HuH-7 (cell line): Measurements from ENCODE around the gene C3orf22.

Experiments
- DNase-seq: peaks from one replicate; pipeline ENCODE4 v3.0.0; 2011; ENCODE audit warnings: low spot score

C3orf22 gene

DNA sequence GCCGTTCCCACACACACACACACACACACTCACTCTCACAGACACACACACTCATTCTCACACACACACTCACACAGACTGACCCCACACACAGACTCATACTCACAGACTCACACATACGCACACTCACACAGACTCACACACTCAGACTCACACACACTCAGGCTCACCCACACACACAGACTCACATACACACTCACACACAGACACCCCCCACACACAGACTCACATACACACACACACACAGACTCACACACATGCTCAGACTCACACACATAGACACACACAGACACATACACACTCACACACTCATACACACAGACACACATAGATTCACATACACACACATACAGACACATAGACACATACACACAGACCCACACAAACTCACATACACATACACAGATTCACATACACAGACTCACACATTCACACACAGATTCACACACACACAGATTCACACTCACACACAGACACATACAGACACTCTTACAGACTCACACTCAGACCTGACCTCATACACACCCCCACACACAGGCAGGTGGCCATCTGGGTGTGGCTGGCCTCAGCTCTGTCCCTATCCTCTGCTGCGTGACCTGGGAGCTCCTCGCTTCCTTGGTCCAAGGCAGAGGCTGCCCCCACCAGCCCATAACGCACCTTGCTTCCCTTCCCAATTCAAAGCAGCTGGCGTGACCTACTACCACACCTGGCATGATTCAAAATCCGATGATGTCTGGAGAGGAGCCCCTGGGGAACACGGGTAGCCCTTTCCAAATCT is 1.9 kb downstream of the C3orf22 start:
- DNase-seq = no peak

DNA sequence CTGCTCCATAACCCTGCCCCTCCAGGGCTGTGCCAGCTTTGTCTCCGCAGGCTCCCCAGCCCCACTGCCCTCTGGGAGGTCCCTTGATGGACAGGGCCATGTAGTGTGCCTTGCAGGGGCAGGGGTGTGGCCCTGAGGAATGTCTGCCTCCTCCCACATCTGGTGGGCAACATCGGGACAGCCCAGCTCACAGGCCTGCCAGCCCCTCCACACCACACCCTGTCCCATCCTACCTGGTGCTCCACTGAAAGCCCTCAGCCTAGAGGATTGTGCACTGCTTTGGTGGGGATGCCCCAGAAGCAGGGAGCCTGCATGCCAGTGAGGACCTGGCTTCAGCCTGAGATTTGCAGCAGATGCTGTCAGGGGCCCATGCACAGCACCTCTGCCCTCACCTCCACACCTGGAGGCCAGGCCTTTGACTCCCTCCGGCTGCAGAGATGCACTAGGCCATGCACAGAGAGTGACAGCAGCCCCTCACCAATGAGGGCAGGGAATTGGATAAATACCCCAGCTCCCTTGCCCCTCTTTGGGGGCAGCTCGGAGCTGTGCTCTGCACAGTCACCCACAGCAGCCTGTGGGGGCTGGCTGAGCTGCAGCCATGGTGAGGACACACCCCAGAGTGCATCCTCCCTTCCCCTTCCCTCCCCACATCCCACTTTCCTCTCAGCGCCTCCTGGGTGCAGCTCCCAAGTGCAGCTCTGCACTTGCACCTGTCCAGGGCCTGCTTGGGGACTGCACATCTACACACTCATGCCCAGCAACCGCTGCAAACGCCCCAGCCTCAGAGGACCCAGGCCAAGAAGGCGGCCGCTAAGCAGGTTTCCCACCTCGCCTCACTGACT is 2.7 kb downstream of the C3orf22 start:
- DNase-seq = no peak

DNA sequence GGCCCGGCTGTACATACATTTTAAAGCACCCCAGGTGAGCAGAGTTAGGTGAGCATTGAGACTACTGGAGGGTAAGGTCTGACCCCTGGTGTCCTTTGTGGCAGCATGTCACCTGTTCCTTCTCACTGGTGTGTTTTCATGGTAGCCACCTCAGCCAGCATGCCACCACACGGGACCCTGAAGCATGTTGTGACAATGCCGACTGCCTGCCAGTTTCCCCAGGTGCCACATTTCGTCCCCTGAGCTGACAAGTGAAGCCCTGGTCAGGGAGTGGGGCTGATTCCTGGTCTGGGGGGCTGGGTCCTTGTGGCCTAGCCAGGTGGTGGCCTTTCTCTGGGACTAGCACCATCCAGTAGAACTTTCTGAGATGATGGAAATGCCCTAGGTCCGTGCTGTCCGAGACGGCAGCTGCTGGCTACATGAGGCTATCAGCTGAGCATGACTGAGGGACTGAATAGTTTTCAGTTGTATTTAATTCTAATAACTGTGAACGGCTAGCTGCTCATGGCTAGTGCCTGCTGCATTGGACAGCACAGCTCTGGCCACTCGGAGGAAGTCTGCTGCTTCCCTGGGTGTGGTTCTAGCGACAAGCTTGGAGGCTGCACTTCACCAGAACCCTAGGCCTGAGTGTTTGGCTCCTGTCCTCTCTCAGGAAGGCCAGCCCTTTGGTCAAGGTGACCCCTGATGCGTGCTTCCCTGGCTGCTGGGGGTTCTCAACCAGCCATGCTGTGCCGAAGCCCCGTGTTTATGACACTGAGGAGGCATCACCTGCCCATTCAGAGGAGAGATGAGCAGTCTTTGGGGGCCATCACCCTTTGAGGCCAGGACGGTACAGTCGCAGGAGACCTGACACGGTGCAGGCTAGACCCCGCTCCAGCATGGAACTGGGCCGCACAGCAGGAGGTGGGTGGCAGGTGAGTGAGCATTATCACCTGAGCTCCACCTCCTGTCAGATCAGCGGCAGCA is 3.9 kb downstream of the C3orf22 start:
- DNase-seq = no peak

DNA sequence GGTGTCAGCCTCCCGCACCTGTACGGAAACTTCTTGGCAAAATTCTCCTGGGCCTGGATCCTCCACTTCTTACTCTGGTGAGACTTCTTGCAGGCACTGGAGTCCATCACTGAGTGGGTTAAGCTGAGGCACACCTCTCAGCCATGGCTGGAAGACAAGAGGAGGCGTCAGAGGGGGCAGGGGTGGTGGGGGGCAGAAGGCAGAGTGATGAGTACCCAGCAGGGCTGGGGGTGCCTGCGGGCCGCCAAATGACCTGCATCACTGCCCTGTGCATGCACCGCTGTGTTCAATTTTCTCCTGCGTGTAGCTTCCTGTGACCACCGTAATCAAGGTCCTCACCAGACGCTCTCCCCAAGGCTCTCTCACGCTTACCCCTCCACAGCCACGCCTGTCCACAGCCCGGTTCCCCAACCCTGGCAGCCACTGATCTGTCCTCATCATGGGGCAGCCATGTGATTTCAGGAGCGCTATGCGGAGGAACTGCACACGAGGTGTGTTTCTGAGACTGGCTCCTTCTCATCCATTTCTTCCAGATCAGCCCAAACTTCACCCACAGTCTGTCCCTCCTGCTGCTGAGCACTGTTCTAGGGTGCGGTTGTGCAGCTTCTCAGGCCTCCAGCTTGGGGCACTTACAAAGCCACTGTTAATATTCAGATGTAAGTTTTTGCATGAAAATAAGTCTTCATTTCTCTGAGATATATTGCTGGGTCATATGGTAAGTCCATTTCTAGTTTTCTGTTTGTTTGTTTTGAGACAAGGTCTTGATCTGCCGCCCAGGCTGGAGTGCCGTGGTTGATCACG is 5.2 kb downstream of the C3orf22 start:
- DNase-seq = no peak

DNA sequence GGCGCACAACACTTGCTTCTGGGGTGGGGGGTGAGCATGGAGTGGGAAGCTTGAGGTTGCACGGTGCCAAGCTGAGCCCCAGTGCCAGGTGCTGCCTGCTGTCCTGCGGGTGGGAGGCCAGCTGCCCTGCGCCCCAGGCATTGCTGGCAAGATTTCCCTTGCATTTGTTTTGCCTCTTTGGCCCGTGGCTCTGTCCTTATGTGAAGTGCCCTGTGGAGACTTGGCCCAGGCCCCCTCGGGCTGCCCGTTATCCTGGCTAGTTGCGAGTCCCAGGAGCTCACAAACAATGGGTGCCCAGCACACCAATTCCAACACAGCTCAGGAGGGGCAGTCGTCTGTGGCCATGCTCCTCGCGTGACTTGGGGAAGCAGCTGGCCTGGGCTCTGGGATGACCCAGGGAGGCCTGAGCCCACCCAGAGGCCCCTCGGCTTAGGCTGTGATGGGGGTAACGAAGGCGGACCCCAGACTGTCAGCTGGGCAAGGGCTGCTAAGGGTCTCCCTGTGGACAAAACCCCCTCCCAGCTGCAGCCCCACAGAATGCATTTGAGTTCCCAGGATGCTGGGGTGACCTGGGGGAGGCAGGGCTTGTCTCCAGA is 5.9 kb downstream of the C3orf22 start:
- DNase-seq = no peak

DNA sequence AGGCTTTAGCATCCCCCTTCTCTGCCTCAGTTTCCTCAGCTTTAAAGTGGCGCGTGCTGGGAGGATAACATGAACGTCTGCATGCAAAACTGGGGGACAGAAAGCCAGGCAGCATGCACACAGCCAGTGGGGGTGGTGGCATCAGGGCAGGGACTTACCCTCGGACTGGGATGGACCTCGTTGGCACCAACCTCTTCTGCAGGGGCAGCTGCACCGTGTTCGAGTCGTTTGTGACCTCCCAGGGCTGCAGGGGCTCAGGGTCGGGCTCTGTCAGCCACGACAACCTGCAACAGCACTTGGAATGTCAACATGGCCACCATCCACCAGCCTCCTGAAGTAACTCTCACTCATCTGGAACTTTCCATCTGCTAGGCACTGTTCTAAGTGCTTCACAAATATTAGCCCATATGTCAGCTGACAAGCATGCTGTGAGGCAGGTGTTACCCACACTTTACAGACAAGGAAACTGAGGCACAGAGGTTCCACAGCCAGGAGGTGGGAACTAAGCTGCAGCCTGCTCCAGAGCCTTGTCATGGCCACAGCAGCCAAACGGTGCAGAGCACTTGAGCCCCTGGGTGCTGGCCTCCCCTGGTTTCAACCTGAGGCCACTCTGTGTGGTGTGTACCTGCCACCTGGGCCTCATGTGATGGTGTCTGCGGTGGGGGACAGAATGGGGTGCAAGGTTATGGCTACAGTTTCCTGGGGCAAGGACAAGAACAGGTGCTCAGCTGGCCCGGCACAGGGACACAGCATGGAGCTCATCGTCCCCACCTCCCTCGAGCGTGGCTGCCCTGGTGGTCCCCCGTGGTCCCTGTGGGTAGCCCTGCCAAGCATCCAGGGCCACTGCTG is 6.7 kb downstream of the C3orf22 start:
- DNase-seq = no peak

DNA sequence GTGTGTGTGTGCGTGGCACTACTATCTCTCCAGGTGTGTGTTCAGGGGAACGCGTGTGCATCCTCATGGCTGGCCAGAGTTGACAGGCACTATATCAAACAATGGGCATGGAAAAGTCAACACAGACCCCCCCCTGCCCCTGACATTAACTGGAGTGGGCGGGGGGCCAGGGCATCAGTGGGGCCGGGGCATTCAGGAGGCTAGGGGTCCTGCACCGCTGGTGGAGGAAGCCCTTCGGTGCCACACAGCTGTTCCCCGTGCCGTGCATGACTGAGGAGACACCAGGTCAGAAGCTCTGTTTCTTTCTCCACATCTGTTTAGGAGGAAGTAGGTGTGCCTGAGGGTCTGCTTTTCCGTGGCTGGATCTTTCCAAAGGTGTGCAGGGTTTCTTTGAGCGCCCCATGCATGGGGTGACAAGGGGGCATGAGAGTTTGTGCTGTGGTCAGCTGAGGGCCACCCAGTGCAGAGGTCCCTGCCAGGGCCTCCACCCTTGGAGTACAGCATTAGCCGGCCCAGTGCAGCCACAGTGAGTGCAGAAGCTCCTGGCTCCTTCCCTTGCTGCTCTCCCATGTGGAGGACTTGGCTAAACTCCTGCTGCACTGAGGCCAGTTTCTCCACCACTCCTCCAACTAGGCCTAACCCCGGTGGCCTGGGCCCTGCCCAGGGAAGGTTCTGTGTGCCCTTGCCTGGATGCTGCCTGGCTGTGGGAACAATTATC is 7.5 kb downstream of the C3orf22 start:
- DNase-seq = no peak

DNA sequence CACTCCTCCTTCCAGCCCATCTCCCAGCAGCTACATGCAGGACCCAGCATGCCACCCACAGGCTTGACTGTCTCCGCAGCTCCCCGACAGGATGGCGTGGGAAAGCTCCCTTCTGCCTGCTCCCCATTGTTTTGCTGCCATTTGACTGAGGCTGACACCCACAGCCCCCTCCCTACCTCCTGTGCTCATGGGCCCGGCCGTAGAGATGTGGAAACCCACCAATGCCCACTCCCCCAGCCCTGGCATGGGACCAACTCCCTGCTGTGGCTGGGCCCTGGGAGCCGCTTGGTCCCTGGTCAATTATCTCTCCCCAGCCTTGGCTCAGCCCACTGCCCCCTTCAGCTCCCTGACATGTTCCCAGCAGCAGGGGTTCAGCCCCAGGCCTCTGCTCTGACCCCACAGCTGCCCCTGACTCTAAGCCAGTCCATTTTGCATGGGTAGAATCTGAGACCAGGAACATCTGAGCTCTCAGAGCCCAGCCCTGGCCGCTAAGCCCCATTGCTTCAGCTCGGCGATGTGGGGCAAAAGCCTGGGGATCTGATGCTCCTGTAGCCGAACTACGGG is 8.2 kb downstream of the C3orf22 start:
- DNase-seq = no peak

DNA sequence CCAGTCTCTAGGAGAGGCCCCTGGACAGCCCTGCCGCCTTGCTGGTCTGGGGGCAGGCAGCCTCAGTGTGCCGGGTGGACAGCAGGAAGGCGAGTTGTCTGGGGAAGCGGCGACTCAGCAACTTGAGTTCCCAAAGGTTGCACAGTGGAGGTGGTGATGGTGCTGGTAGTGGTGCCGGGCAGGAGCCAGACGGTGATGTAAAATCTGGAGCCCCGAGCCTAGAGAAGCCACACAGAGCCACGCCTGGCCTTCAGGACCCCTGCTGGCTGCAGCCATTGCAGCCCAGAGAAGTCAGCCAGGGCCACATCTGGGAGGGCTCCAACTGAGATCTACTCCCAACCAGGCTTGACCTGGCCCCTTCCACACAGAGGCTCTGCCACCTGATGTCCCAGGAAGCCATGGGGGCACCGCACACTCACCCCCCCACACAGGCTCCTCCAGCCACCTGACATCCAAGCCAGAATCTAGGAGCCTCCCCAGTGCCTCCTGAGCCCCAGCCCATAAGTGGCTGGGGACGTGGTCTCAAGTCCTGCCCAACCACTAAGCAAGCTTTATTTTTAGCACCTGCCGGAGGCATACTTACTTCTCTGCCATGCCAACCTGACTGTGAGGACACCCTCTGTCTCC is 8.8 kb downstream of the C3orf22 start:
- no peak for DNase-seq

DNA sequence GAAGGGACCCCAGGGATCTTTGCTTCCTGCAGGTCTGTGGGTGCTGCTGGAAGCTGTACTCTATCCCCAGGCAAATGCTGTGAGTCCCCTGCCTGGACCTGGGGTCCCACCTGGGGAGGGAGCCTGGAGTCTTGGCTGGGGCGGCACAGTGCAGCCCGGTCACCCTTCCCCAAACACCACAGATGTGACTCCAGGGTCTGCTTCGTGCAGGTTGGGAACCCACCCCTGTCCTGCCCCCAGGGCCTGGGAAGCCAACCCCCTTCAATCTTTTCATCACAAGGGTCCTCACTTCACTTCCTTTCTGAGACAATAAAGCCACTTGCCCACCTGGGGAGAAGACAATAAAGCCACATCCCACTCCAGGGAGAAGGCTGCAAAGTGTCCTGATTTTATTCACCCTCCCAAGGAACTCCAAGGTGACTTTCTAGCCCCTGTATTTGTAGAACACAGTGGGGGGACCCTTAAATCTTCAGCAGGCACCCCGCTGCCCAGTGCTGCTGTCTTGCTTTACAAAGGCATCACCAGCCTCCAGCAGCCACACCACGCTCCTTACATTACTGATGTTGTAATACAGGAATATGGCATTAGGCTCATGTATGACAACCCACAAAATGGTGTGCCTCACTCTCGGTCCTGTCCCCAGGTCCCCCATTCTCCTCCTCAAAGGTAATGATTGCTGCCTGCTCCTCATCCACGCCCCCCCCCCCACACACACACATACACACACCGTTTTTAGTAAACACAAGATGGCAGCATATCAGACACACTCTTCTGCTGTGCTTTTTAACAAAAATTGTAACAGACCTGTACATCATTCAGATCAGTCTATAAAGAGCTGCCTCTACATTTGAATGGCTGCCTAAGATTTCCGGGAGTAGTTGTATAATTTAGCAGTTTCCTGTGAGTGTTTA is 9.9 kb downstream of the C3orf22 start:
- no peak for DNase-seq

DNA sequence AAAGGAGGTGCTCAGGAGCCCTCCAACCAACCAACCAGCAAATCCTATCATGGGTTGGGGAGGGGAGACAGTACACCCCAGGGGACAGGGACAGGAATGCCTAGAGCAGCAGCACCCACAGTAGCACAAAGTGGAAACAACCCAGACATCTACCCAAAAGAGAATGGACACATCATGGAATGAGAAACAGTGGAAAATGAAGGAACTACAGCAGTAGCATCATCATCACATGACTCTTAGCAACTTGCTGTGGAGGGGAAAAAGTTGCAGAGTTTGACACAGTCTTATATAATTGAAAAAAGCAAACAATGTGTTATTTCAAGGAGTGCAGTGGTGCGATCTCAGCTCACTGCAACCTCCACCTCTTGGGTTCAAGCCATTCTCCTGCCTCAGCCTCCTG is 11.0 kb downstream of the C3orf22 start:
- DNase-seq = no peak

DNA sequence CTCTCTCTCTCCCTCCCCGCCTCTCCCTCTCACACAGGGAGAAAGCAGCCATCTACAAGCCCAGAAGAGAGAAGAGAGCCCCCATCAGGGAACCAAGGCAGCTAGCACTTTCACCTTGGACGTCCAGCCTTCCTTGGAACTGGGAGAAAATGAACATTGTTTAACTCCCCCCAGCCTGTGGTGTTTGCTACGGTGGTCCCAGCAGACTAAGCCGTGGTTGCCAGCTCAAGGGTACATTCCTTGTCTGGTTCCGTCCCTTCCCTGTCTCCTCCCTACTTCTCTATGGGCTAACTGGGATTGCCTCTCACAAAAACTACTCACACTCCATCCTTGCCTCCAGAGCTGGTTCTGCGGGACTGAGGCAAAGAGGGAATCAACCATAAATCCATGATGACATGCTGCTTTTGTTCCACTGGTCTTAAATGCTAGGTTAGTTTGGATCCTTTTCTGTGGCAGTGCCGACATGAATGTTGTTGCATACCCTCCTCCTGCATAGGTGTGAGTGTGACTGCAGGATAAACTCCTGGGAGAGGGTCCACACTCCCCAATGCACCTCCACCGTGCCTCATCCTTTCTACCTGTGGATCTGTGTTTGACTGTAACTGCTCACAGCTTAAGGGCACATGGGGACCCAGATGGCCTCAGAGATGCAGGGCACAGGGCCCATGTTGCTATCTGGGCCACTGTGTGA is 12.0 kb downstream of the C3orf22 start:
- DNase-seq = no peak

DNA sequence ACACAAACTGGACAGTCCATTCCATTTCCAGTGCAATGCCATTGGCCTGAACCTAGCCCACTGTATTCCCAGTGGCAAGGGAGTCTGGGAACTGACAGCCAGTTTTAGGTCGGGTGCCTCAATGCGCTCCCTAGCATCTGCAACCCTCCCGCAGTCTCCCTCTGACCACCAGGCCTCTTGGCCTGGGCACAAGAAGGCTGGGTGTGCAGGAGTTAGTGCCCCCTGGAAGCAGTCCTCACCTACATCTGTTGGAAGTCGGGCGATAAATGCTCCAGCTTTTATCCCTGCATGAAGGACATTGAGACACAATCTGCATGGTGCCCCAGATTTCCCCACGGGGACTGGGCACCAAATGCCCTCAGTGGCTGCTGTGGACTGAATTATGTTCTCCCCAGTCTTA is 12.7 kb downstream of the C3orf22 start:
- DNase-seq = no peak

DNA sequence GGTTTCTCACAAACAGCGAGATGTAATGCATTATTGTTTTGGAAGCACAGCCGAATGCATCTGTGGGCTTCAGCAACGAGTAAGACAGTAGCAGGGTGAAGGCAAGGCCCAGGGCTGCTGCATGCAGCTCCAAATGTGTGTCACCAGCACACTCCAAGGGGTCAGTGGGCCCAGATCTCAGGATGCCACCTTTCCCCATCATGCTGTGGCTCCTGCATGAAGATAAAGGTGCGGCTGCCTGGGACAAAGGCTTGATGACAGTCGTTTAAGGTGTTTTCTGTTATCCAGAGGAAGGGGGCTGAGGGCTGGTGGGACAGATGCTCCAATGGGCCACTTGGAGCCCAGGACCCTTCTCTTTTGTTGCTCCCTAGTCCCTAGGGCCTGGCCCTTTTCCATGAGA is 13.2 kb downstream of the C3orf22 start:
- DNase-seq = no peak

DNA sequence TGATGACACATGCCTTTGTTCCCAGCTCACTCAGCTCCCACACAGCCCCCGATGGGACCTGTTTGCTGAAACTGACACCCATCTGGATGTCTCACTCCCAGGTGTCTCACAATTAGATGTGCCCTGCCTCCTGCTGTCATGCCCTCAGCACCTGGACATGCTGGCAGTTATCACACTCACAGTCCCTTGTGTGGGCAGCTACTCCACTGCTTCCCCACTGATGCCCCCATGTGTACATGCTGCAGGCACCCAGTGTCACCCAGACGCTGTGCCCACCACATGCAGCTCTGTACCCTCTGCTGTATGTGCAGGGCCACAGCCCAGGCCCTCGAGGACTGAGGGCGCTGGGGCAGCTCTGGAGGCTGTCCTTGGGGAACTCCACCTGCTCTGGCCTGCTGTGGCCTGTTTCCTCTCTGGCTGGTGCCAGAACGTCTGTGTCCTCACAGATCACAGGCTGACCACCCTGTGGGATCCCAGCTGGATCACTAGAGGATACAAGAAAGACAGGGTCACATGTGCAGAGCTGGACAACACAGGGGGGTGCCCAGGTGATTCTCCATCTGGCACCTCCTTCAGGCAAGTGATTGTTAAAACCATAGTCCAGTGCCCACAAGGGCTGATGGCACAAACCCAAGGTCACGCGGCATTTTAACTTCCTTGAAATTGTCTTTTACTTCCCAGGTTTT is 14.0 kb downstream of the C3orf22 start:
- DNase-seq = no peak

DNA sequence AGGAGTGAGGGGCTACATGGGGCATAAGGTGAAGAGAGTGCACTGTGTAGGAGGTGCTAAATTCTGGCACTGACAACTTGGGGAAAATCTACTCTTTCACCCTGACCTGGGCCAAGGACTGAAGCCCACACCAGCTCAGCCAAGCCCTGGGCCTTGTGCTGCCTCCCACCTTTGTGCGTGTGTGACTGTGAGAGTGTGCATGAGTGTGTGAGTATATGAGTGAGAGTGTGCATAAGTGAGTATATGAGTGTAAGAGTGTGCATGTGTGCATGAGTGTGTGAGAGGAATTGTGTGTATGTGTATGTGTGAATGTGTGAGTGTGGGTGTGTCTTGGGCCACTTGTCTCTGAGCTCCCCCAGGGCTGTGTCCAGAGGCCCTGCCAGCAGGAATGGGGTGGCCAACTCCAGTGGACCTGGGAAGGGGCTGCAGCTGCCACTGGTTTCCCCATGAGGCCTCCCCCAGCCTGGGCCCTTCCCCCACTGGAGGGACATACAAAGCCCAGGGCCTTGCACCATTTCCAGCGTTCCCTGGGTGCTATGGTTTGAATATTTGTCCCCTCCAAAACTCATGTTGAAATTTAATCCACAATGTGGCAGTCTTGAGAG is 15.2 kb downstream of the C3orf22 start:
- no peak for DNase-seq
